ELF-1 (cell line): ENCODE data around the gene MCM5.
"Not testable (repeated sequence)": the region's sequence is repeated elsewhere in the genome, so short reads cannot be mapped to it uniquely, and the experiment has no call there.

Source experiments
- DNase-seq: peaks from one replicate; pipeline ENCODE4 v3.0.0-alpha.2; 2016; ENCODE audit warnings: low read depth, low spot score

MCM5 gene

DNA sequence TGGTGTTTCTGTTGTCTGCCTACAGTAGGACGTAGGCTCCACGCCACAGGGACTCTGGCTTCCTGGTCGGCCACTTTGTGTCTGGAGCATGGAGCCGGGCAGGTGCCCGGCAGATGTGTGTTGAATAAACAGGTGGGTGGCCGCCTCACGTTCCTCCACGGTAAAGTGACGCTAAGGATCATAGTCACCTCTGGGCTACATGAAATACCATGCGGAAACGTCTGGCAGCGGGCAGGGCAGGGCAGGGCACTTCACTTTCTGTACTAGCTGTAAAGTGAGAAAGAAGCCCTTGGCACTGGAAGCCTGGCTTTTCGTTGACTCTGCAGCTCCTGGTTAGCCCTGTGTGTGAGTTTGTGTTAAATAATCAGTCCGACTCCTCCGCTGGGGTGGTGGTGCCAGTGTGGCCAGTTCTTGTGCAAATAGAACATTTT, 52.4 kb downstream of the MCM5 start:
- DNase-seq, result no peak

DNA sequence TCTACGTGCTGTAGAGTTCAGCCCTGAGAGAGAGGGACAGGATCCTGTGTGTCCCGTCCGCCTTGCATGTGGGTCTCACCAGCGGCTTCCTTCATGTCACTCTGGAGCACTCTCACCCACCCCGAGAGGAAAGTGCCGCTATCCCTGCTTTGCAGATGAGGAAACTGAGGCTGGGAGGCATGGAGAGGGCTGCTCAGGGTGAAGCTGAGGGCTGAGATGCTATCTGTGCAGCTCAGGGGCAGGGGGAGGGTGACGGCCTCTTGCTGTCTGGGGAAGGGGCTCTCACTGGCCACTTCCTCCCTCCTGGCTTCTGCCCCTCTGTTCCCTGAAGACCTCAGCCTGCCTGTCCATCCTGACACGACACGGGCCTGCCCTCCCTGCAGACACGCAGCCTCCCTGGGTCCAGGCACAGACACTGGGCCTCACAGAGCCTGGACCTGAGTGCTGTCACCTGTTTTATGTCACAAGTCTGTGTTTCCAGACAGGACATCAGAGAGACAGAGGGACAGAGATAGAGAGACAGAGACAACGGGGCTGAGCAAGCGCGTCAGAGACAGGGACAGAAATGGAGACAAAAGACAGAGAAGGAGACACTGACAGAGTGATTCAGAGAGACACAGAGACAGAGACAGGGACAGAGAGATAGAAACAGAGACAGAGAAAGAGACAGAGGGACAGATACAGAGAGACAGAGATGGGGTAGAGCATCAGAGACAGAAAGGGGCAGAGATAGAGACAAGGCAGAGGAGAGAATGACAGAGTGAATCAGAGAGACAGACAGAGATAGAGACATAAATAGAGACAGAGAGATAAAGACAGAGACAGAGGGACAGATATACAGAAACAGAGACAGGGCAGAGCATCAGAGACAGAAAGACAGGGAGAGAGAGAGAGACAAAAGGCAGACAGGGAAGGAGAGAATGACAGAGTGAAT, 53.1 kb downstream of the MCM5 start:
- no peak for DNase-seq

DNA sequence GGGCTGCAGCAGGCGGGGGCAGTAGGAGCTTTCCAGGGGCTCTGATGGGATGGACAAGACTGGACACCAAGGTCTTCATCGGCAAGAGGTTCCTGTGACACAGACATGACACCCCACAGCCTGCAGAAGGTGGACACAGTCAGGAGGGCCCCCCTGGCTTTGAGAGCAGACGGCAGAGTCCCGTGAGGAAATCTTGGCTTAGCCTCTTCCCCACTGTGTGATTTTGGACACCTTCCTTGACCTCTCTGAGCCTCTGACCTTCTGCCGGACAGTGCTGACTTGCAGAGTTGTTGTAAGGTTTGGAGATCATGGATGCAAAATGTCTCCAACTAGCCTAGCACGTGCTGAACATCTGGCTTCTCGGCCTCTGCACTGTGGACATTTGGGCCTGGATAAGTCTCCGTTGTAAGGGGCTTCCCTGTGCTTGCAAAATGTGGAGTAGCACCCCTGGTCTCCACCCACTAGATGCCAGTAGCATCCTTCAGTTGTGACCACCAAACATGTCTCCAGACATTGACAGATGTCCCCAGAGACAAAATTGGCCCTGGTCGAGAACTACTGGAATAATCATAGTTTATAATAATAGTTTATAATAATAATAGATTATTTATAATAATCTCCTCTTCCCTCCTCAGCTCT, 54.6 kb downstream of the MCM5 start:
- DNase-seq, result no peak

DNA sequence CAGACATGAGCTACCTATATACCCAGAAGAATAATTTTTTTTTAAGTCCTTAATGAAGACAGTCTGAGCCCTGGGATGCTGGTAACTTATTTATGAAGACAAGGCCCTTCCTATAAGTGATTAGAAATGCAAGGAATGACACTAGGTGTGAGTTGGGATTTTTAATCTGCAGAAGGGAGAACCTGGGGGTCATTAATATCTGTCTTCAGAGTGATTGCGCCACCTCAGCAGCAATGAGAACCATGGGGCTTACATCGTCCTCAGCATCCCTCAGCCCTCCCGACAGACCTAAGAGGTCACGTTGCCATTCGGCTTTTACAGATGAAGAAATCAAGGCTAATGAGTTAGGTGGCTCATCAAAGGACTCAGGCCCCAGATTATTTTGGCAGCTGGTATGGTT, 55.6 kb downstream of the MCM5 start:
- no peak for DNase-seq

DNA sequence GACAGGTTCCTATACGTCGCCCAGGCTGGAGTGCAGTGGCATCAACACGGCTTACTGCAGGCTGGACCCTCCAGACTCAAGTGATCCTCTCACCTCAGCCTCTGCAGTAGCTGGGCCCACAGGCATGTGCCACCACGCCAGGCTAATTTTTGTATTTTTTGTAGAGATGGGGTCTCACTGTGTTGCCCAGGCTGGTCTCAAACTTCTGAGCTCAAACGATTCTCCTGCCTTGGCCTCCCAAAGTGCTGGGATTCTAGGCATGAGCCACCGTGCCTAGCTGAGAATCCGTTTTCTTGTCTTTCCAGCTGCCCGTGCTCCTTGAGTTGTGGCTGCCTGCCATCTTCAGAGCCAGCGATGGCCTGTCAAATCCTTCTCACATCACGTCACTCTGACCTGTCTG, 56.8 kb downstream of the MCM5 start:
- no peak for DNase-seq

DNA sequence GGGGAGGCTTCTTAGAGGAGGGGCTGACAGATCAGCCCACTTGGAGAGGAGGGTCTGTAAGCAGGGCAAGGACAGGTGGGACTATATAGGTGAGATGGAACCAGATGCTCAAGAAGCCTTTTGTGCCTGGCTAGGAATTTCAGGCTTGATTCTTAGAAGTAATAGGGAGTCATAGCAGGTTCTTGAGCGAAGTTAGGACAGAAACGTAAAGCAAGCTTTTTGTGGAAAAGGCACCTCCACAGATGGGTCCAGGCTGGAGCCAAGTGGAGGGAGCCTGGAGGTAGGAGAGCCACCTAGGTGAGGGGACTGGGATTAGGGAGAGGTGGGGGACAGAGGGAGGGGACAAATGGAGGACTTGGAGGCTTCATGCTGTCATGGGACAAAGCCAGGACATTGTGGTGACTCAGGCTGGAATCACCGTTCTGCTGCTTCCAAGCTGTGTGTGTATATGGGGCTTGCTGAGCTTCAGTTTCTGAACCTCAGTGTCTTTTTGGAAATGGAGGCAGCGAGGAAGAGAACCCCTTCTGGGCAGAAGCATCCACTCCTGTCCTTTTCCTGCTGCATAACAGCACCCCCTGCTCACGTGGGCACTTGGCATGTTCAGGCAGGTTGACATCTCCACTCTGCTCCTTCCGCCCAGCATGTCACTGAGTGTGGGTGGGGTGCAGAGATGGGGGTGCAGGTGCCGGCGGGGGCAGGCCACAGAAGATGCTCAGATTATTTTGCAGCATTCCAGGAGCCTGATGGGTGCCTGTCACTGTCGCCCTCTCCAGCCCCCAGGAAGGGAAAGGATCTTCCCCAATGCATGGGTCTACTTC, 58.0 kb downstream of the MCM5 start:
- no peak for DNase-seq

DNA sequence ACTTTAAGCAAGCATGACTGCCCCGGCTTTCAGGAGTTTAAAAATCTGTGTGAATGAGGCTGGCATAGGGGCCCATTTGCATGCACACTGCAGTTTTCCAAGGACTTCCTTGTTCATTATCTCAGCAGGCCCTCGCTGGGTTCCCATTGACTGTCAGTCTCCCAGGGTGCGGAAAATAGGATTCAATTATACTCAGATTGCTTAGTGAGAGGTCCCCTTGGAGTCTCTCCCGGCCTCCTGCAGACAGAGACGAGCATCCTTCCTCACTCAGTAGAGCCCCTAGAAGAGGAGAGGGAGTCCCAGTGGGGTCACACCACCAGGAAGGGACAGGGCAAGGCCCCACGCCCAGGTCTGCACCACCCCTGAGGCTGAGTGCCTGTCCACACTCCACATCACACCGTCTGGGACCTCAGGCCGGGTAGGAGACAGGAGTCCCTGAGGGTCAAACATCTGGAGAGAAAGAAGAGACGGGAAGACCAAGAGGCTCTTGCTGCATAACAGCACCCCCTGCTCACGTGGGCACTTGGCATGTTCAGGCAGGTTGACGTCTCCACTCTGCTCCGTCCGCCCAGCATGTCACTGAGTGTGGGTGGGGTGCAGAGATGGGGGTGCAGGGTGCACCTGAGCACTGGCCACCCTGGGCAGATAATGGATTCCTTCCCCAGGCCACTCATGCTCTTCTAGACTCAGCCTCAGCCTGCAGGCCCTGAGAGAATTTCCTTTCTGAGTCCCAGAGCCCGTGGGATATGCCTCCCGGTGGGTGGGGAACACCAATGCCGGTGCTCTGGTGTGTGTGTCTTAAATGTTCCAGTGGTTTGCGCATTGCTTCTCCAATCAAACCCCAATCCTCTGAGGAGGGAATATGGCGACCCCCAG, 58.8 kb downstream of the MCM5 start:
- no peak for DNase-seq

DNA sequence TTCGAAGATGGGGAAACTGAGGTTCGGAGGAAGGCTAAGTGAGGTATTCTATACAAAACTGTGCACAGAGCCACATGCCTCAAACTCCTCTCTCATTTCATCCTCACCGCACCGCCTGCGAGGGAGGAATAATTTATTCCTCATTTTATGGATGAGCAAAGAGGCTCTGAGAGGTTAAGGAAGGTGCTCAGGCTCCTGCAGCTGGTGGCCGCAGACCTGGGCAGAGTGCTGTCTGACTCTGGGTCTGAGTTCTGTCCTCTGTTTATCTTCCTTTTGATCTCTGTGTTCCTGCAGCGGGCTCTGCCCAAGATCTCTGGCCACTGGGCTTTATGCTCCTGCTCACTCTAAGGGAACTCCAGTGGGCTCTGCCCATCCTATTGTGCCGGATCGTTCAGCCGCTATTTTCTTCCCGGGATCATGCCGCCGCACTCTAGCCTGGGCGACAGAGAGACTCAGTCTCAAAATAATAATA, 59.5 kb downstream of the MCM5 start:
- DNase-seq, result no peak

DNA sequence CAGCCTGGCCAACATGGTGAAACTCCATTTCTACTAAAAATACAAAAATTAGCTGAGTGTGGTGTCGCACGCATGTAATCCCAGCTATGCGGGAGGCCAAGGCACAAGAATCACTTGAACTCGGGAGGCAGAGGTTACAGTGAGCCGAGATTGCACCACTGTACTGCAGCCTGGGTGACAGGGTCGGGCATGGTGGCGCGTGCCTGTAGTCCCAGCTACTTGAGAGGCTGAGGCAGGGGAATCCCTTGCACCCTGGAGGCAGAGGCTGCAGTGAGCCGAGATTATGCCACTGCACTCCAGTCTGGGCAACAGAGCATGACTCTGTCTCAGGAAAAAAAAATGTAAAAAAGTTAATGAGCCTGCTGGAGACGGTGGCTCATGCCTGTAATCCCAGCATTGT, 60.0 kb downstream of the MCM5 start:
- DNase-seq, result not testable (repeated sequence)

DNA sequence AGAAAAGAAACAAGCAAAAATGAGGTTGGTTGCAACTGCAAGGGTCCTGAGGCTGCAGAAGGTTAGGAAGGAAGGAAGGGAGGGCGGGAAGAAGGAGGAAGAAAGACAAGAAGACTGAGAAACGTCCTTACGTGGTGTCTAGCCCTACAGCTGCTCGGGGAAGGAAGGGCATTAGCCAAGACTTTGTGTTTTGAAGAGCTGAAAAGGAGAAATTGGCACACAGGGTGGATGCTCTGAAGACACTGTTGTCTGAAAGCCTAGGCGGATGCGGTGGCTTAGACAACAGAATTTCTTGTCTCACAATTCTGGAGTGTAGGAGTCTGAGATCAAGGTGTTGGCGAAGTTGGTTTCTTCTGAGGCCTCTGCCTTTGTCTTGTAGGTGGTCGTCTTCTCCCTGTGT, 60.7 kb downstream of the MCM5 start:
- no peak for DNase-seq

DNA sequence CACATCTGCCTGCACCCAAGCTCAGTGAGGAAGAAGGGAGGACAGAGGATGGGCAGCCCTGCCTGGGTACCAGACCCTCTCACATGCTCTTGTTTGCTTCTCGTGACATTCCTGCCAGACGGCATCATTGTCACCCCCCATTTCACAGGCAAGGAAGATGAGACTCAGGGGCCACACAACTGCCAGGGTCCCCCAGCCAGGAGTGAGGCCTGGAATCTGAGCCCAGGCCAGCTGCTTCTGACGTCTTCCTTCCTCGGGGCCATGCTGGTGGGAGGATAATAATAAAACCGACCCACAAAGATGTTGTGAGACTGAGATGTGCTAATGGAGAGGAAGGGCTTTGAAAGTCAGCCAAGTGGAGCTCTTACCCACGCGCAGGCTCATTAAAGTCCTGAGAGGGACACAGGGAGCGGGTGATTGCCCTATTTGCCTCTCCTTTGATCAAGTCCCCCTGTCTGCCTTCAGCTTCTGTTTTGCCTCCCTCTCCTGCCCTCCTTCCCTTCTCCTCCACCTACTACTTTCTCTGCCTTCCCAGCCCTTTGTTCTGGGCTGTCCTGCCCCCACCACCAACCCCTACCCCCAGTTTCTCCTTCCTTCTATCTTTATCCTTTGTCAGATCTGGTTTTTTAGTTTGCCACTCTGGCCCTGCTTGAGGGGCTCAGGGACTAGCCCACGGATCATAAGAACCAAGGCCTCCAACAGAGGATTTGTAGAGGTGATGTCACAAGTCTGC, 62.7 kb downstream of the MCM5 start:
- no peak for DNase-seq

DNA sequence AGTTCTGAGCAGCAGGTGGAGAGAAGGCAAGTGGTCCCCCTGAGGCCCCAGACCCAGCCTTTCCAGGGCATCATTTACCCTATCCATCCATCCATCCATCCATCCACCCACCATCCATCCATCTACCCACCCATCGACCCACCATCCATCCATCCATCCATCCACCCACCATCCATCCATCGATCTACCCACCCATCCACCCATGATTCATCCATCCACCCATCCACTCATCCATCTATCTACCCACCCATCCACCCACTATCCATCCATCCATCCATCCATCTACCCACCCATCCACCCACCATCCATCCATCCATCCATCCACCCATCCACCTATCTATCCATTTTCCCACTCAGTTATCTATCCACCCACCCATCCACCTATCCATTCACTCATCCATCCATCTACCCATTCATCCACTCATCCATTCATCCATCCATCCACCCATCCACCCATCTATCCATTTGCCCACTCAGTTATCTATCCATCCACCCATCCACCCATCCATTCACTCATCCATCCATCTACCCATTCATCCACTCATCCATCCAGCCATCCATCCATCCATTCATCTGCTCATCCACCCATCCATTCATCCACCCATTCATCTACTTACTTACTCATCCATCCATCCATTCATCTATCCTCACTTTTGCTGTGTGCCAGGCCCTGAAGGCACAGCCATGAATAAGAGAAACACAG, 63.4 kb downstream of the MCM5 start:
- DNase-seq, result no peak

DNA sequence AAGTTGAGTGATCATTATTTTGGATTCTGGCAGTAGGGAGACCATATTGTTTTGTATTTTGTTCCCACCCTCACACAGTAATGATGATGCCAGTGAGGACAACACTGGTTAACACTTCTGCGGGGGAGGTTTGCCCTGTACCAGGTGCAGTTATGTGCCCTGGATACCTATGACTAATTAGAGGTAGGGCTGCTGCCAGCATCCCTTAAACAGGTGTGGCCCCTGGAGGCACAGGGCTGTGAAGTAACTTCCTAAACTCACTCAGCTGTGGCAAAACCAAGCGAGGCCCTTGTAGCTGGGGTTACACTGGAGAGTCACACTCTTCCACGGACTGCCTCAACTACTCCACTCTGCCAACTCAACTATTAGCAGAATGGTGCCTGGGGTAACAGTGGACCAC, 64.5 kb downstream of the MCM5 start:
- DNase-seq, result no peak

DNA sequence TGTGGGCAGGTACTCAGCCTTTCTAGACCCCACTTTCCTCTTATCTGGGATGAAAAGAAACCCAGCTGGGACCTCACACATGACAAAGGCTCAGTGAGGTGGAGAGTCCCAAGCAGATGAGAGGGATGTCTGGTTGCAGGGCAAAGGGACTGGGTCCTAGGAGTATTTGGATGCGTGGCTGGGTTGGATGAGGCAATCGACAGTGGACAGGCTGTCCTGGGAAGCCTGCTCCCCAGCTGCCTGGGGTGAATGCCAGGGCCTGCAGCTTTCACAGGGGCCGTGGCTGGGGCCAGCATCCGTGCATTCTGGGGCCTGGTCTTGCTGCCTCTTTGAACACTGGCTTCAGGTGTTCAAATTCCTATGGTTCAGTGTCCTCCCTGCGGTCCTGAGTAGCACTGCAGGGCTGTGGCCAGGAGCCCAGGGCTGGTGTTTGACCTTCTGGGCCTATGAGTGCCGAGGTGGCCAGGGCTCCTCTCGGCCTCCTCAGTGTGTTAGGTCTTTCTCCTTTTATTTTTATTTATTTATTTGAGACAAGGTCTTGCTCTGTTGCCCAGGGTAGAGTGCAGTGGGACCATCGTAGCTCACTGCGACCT, 65.3 kb downstream of the MCM5 start:
- DNase-seq, result no peak

DNA sequence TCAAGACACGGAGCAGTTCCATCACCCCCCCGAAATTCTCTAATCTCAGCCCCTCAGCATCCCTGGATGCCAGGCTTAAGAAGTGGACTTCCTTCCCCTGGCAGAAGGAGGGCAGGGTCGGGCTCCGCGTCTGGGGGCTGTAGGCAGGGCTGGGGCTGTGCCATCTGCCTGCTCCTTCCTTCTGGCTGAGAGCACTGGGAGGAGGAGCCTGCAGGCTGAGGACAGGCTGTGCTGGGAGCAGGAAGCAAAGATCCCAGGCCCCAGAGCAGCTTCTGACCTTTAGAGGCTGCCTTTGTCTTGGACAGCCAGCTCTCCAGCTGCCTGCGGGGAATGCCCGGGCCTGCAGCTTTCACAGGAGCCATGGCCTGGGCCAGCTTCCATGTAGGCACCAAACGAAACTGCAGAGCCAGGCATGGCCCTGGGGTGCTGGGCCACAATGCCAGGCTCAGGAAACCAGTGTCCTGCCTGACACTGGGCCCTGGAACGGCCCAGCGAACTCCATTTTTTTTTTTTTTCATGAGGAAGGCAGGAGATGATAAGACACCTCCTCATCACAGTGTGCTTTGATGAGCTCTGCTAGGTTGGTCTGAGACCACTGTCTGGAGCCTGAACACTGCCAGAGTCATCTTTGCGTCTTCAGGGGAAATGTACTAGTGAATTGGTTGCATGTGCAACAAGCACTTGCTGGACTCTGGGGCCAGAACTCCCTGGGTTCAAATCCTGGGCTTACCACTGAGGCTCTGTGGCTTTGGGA, 67.9 kb downstream of the MCM5 start:
- DNase-seq, result peak; percentile 66

DNA sequence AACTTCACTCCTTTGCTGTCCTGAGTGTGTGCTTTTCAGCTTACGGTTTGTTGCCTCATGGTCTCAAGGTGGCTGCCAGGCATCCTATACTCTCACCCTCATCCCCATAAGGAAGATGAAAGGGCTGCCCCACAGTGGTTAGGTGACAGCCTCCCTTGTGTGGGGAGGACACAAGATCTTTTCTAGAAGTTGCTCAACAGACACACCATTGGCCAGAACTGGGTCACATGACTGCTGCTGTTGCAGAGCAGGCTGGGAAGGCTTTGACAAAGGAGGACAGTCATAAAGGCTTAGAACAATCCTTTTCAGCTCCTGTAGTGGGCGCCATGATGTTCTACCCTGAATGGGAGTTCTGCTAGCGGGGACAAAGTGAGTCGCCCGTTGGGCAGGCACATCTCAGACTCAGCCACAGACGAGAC, 71.0 kb downstream of the MCM5 start:
- DNase-seq, result no peak

DNA sequence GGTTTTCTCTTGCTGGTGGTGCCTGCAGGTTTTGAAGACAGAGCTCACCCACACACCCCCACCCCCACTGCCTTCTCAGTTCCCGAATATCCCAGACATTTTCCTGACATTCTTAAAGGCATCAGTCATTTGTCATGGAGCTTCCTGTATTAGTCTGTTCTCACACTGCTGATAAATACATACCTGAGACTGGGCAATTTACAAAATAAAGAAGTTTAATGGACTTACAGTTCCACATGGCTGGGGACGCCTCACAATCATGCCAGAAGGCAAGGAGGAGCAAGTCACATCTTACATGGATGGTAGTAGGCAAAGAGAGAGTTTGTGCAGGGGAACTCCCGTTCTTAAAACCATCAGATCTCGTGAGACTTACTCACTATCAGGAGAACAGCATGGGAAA, 71.6 kb downstream of the MCM5 start:
- DNase-seq, result not testable (repeated sequence)

DNA sequence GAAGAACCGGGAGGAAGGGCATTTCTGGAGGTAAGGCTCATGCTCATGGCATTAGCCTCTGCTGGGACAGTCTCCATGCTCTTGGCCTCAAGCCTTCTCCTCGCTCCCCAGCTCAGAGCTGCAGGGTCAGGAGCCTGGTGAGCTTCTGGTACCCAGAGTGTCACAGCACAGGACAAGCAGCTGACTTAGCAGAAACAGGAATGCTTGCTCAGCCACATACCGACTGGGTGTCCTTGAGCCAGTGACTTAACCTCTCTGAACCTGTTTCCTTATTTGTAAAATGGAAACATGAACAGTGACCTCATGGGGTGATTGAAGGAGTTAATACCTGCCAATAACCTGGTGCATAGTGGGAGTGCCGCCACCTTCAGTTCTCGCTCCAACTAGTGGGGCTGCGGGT, 72.5 kb downstream of the MCM5 start:
- no peak for DNase-seq

DNA sequence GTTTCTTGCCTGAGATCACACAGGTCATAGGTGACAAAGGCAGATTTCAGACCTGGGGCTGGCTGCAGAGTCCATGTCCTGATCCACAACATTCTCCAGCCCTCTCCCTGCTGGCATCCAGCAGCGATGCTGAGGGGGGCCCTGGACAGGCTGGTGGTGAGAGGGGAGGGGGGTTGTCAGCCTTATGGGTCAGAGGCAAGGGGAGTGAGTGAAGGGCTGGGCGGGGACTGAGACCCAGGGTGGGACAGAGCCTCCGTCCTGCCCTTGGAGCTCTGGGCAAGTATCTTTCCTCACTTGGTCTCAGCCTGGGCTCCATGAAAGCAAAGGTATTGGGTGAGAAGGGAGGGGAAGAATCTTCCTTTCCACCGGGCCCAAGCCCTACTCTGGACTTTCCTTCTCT, 74.0 kb downstream of the MCM5 start:
- DNase-seq, result no peak
